Fibroblast of lung (primary cell): ENCODE data around the gene KIF16B.

ENCODE experiments used
- CTCF ChIP-seq, 2 donors: IDR thresholded peaks in 1 of 2; conservative IDR thresholded peaks in 1 of 2; 1 replicate in 1 of 2; 2 replicates in 1 of 2; pipeline ENCODE4 v1.5.1; 2011 to 2012; ENCODE audit warnings: low read length in 2 of 2, control low read depth in 1 of 2, inconsistent platforms in 1 of 2, low read depth in 1 of 2, mild to moderate bottlenecking in 1 of 2
- EZH2 ChIP-seq: IDR thresholded peaks from 2 replicates; pipeline ENCODE4 v1.5.1; 2012; ENCODE audit warnings: low read length, control low read depth, mild to moderate bottlenecking; ENCODE audit errors: missing control alignments

DNA sequence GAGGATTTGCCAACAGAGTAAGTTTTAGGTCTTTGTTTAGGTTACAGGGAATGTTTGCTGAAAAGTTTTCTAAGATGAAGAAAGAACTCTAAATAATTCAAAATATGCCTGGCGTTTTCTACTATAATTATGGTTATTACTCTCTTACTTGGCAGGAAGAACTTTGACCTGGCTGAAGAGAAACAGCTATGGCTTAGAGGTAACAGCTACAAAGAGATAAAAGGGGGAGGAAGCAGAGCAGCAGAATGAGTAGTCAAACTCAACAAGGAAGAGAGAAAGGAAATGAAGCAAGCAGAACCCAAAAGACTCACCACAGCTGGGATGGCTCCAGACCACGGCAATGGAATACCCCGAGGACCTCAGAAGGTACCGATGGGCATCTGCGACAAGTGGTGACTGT is 95.6 kb downstream of the KIF16B start:
- no peak for TF ChIP-seq CTCF (conservative IDR thresholded peaks at IDR 0.05 in 1 of 2, IDR thresholded peaks at IDR 0.05 in 1 of 2; ENCODE audit: low read depth in 1 of 2, low read length in 2 of 2)
- no peak for TF ChIP-seq EZH2
